Stimulated activated CD4-positive, alpha-beta T cell treated with anti-CD3 and anti-CD28 coated beads, Interleukin-15, amount 100 ng/mL, for 24 hours (primary cell): ENCODE measurements around the gene ACOD1.
"Not testable (repeated sequence)": the region's sequence is repeated elsewhere in the genome, so short reads cannot be mapped to it uniquely, and the experiment has no call there.

ENCODE experiments used
- DNase-seq: peaks from one replicate; pipeline ENCODE4 v3.0.0-alpha.2; 2020

ACOD1 gene

DNA sequence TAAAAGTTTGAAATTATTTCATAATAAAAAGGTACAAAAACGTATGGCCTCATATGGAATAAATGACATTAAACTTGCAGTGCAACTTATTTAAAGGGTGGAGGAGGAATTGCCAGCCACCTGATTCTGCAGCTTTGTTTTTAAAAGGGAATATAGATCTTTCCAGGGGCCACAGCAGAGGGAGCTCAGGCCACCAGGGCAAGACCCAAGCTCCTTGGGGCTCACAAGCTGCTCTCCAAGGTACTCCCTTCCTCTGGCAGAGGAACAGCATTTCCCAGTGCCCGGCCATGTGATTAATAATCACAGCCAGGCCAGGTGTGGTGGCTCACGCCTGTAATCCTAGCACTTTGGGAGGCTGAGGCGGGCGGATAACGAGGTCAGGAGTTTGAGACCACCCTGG, 6.2 kb downstream of the ACOD1 start:
- DNase-seq: no peak

- no peak for DNase-seq
Measured at GRCh38 chr13:76955193-76955592, 6.9 kb downstream of the ACOD1 start.

DNA sequence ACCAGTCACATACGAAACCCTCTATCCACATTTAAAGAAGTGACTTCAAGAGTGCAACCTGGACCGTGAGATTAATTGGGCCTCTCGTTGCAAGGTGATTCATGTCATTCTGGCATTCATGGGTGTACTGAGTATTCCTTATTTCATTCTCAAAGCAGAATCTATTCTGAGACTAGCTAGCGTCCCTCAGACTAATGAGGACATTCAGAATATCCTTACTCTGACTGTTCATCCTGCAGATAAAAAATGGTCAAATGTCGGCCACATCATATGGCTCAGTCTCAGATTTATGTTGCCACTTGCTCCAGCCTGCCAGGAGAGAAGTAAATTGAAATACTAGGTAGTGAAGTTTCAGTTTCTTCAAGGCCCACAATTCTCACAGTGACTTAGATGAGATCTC, 7.3 kb downstream of the ACOD1 start:
- DNase-seq: no peak

- DNase-seq: no peak
Measured at GRCh38 chr13:76958841-76959432, 10.6 kb downstream of the ACOD1 start.

- not testable (repeated sequence) for DNase-seq
Measured at GRCh38 chr13:76959734-76960133, 11.4 kb downstream of the ACOD1 start.

- DNase-seq: no peak
Measured at GRCh38 chr13:76965759-76966421, 17.6 kb downstream of the ACOD1 start.

GRCh38 chr13:76967031-76967430, 18.7 kb downstream of the ACOD1 start:
- DNase-seq: no peak

- no peak for DNase-seq
Measured at GRCh38 chr13:76968041-76968440, 19.7 kb downstream of the ACOD1 start.

DNA sequence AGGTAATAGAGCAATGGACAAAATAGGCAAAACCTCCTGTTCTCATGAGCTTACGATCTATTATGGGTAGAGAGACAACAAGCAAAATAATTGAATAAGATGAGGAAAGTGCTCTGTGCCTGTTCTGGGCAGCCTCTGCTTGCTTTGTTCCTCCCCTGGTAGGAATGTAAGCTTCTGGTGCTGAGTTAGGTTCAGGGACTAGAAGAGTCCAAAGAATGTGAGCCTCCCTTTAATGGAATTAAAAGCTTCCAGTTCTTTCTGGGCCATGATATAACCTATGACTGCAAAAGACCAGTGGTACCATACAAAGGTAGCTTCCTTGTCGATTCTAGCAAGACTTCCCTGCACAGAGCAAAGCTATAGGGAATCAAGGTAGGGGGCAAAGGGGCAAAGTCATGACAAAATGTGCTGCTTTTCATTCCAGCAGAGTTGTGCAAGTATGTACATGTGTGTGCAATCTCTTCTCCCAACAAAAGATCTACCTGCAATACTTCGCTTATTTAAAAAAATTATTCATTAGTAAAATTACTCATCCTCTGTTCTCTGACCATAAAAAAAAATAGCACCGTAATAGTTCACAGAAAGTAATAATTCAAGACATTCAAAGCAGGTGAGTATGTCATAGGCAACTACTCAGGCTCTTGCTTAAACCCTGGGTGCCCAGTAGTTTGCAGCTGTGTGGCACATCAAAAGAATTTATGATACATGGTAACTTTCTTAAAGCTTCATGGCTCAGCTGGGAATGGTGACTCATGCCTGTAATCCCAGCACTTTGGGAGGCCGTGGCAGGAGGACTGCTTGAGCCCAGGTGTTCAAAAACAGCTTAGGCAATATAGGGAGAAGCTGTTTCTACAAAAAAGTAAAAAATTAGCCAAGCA, 21.4 kb downstream of the ACOD1 start:
- DNase-seq: no peak

- DNase-seq: no peak
Measured at GRCh38 chr13:76971215-76971614, 22.9 kb downstream of the ACOD1 start.

- DNase-seq: no peak
Measured at GRCh38 chr13:76971851-76972829, 23.8 kb downstream of the ACOD1 start.

GRCh38 chr13:76973920-76974617, 25.8 kb downstream of the ACOD1 start:
- no peak for DNase-seq

- no peak for DNase-seq
Measured at GRCh38 chr13:76974618-76974975, 26.3 kb downstream of the ACOD1 start.

DNA sequence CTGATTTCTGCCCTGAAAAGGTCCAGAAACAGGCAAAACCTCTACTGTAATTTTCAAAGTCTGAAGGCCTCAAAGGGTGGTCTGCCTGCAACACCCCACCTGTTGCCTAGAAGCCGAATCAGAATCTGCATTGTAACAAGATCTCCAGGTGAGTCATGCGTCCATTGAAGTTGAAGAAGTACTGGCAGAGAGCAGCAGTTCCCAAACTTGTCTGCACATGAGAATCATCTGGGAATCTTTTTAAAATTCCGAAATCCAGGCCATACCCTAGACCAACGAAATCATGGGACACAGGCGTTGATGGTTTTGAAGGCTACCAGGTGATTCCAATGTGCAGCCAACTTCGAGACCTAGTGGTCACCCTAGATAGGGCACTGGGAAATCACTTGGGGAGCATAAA, 27.6 kb downstream of the ACOD1 start:
- no peak for DNase-seq

- no peak for DNase-seq
Measured at GRCh38 chr13:76976490-76976889, 28.2 kb downstream of the ACOD1 start.

DNA sequence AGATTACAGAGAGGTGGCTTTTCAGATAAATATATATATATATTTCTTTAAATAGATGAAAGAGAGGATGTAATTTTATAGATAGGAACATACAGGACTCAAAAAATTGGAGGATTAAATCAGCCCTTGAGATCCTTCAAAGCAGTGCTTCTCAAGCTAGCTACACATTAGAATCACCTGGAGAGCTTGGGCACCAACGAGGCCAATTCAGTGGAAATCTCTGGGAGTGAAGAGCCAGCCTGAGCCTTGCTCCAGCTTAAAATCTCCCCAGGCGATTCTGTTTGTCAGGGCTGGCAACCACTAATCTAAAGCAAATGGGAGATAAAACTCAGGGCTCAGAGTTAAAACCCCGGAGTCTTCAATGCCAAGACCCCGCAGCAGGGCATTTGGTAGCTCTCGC, 28.6 kb downstream of the ACOD1 start:
- no peak for DNase-seq

DNA sequence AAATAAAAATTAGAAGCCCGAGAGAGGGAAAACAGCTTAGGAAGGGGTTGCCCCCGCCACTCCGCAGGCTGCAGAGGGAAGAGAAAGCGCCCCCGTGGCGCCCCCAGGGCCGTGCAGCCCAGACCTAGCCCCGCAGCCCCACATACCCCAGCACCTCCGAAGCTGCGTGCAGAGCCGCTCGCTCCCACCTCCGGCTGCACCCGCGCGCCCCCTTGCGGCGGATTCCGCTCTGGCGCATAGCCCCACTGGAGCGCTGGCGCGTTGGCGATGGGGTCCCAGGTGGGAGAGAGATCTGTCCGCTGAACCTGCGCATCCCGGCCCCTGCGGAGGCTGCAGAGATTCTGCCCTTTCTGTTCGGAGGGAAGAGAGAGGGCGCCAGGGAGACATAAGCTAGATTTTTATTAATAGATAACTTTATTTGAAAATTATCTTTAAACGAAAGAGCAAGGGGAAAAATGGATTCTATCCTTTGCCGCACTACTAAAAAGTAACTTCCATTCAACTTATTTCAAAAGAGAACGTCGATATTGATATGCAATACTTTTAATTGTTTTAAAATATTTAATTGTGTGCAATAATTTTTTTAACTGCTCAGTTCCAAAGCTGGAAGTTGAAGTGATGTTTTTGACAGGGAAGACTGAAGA, 31.9 kb downstream of the ACOD1 start:
- peak; percentile 90 for DNase-seq

- DNase-seq: no peak
Measured at GRCh38 chr13:76982061-76982460, 33.8 kb downstream of the ACOD1 start.

- no peak for DNase-seq
Measured at GRCh38 chr13:76983676-76984075, 35.4 kb downstream of the ACOD1 start.

- DNase-seq: peak; percentile 78
Measured at GRCh38 chr13:76991432-76991795, 43.1 kb downstream of the ACOD1 start.

DNA sequence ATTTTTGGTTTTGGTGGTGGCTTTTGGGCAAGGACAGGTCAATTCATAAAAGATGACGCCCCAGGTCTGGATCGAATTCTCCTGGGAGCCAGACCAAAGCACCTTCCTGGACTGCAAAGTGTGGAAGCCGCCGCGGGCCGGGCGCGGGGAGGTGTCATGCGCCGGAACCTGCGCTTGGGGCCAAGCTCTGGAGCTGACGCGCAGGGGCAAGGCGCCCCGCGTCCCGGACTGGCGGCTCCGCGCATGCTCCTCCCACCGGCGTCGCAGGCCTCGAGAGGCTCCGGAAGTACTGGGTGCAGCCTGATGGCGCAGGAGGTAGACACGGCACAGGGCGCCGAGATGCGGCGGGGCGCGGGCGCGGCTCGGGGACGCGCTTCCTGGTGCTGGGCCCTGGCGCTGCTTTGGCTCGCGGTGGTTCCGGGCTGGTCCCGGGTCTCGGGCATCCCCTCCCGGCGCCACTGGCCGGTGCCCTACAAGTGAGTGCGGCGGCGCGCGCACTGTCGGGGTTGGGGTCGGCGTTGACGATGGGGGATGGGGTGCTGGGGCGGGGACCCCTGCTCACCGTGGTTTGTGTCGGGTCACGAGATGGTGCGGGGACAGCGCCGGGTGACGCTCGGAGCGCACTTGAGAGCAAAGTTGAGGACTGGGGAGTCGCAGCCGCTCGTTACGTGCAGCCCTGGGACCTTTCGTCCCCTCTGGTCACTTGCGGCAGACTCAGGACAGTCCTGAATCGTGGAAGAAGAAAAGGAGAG, 43.7 kb downstream of the ACOD1 start, which contains the start of gene CLN5:
Gene CLN5, plus strand, starts transcription at position 286 of the 752 bp plus-strand sequence. Its CDS starts 18 bp downstream, at position 304.
- DNase-seq: peak; percentile 95
